ENCODE results near the gene CALHM6.
"Not testable (repeated sequence)": the region's sequence is repeated elsewhere in the genome, so short reads cannot be mapped to it uniquely, and the experiment has no call there.

Gene CALHM6

GRCh38 chr6:116492331-116493067, 31.3 kb downstream of the CALHM6 start:
- DNase-seq: no peak
- intact Hi-C loops (cut with DNase I; ENCODE audit: low total_unique reads): no loop called here
- Histone ChIP-seq H3K36me3 (no peaks in the 10 kb centered on the region), H3K27me3 (no peaks in the 10 kb centered on the region), H3K4me1 (no peaks in the 10 kb centered on the region), H3K4me3 (no peak overlapping the region), H3K9me3 (no peaks in the 10 kb centered on the region), H3K27ac (no peak overlapping the region)
- TF ChIP-seq CTCF (IDR thresholded peaks at IDR 0.05): no peak

GRCh38 chr6:116495161-116495560, 34.0 kb downstream of the CALHM6 start:
- intact Hi-C loops (cut with DNase I; ENCODE audit: low total_unique reads); DNase-seq; H3K9me3 ChIP-seq; H3K4me3 ChIP-seq; H3K36me3 ChIP-seq; H3K4me1 ChIP-seq; H3K27me3 ChIP-seq; H3K27ac ChIP-seq: not testable (repeated sequence)

- Histone ChIP-seq H3K36me3 (no peaks in the 10 kb centered on the region), H3K4me1 (no peaks in the 10 kb centered on the region), H3K4me3 (no peak overlapping the region), H3K27me3 (no peaks in the 10 kb centered on the region), H3K9me3 (no peaks in the 10 kb centered on the region), H3K27ac (no peak overlapping the region)
- intact Hi-C loops (cut with DNase I; ENCODE audit: low total_unique reads): no loop called here
- no peak for DNase-seq
- TF ChIP-seq CTCF (IDR thresholded peaks at IDR 0.05): no peak
Observed at GRCh38 chr6:116497113-116497676, 36.0 kb downstream of the CALHM6 start.

- Histone ChIP-seq H3K27me3 (no peaks in the 10 kb centered on the region), H3K9me3 (no peaks in the 10 kb centered on the region), H3K27ac (no peak overlapping the region), H3K36me3 (no peaks in the 10 kb centered on the region), H3K4me3 (no peak overlapping the region), H3K4me1 (no peaks in the 10 kb centered on the region)
- TF ChIP-seq CTCF (IDR thresholded peaks at IDR 0.05): no peak
- DNase-seq: no peak
- intact Hi-C loops (cut with DNase I; ENCODE audit: low total_unique reads): no loop called here
Observed at GRCh38 chr6:116500969-116501433, 39.8 kb downstream of the CALHM6 start.

- intact Hi-C loops (cut with DNase I; ENCODE audit: low total_unique reads): no loop called here
- Histone ChIP-seq H3K4me3 (no peak overlapping the region), H3K9me3 (no peaks in the 10 kb centered on the region), H3K4me1 (no peaks in the 10 kb centered on the region), H3K36me3 (no peaks in the 10 kb centered on the region), H3K27ac (no peak overlapping the region), H3K27me3 (no peaks in the 10 kb centered on the region)
- no peak for DNase-seq
- no peak for TF ChIP-seq CTCF (IDR thresholded peaks at IDR 0.05)
Observed at GRCh38 chr6:116507324-116507723, 46.1 kb downstream of the CALHM6 start.

- peaks cover 0 to 8% (median 3%) of the 10 kb centered on the region in 4 donors for H3K4me1 ChIP-seq
- no peak for DNase-seq
- no peak overlapping the region for H3K4me3 ChIP-seq
- no peak overlapping the region for H3K27ac ChIP-seq
- no peak for TF ChIP-seq CTCF (IDR thresholded peaks at IDR 0.05)
- H3K9me3 ChIP-seq: no peaks in the 10 kb centered on the region
- intact Hi-C loops (cut with DNase I; ENCODE audit: low total_unique reads): no loop called here
- H3K27me3 ChIP-seq: no peaks in the 10 kb centered on the region
- H3K36me3 ChIP-seq: no peaks in the 10 kb centered on the region
Observed at GRCh38 chr6:116508527-116508926, 47.4 kb downstream of the CALHM6 start.
